ENCODE data around the gene P3H2. TPM values are rescaled to one million over a fixed set of nuclear protein-coding genes. Genes with fewer than 3 reads are reported as not detected.

The P3H2 gene
- total and polyA plus RNA-seq, 2 of the 4 experiments (the other 2 are of a cell fraction), result 54.7 to 64.3 TPM

GRCh38 chr3:190026154-190026553, 94.5 kb downstream of the P3H2 start:
- no peak overlapping the region; the same call in 1 of the 2 replicates for H3K23ac ChIP-seq (ENCODE audit: low read depth, low read length)
- H3K4ac ChIP-seq (ENCODE audit: low read depth, low read length), result peak overlapping the region; percentile 68; the same call in 1 of the 2 replicates
- peak overlapping the region in 1 of 2 experiments; percentile 37; a peak in 1 of 4 replicates for H4K8ac ChIP-seq (ENCODE audit: low read depth in 2 of 2, low read length in 2 of 2)
- H2AK9ac ChIP-seq (replicated peaks; ENCODE audit: low read depth, low read length, poor library complexity), result no peak overlapping the region
- 0 out of 2 replicates have a peak, but pooled peaks cover 6% of the 10 kb centered on the region for H3K9me1 ChIP-seq (ENCODE audit: insufficient read depth, low read length)
- H3K9ac ChIP-seq (ENCODE audit: low read depth, low read length), result no peak overlapping the region
- POLR2A ChIA-PET (ENCODE audit: unreplicated experiment), result no interaction called here
- peak overlapping the region; percentile 34 for H4K5ac ChIP-seq (ENCODE audit: low read depth, low read length)
- peak overlapping the region; percentile 31; the same call in 1 of the 2 replicates for H2AK5ac ChIP-seq (ENCODE audit: low read depth, low read length)
- no peak overlapping the region for H2AFZ ChIP-seq (replicated peaks; ENCODE audit: low read length, poor library complexity)
- WGBS, 2 experiments (ENCODE audit: extremely low coverage in 2 of 2, insufficient read length in 1 of 2), result 100% methylated on average over 4 of the region's 6 CpGs; no CpG with 5 or more reads in 1 of the 2 experiments
- H3K4me3 ChIP-seq (ENCODE audit: insufficient read depth, low read depth, low read length), result no peak overlapping the region
- TF ChIP-seq CEBPB (IDR thresholded peaks at IDR 0.05; ENCODE audit: low read depth, low read length) (no peak), FOS (IDR thresholded peaks at IDR 0.05; ENCODE audit: low read depth, low read length) (no peak), MAFK (IDR thresholded peaks at IDR 0.05; ENCODE audit: low read depth, low read length) (no peak), MXI1 (IDR thresholded peaks at IDR 0.05; ENCODE audit: borderline replicate concordance, low read depth, low read length) (no peak), POLR2A (IDR thresholded peaks at IDR 0.05; ENCODE audit: low read depth, low read length) (no peak), MAZ (IDR thresholded peaks at IDR 0.05; ENCODE audit: borderline replicate concordance, low read depth, low read length) (no peak), ELK1 (IDR thresholded peaks at IDR 0.05; ENCODE audit: borderline replicate concordance, low read depth, low read length) (no peak), RCOR1 (IDR thresholded peaks at IDR 0.05; ENCODE audit: insufficient replicate concordance, low read length) (no peak)
- H3K56ac ChIP-seq (ENCODE audit: extremely low read depth, insufficient read depth, low read length), result no peak overlapping the region
- peaks cover 7% of the 10 kb centered on the region; the same call in 1 of the 2 replicates for H3K4me1 ChIP-seq (ENCODE audit: control insufficient read depth, insufficient read depth, low read length)
- no peak overlapping the region for H2BK120ac ChIP-seq (ENCODE audit: low read depth, low read length)
- H2BK5ac ChIP-seq (ENCODE audit: low read depth, low read length, poor library complexity, severe bottlenecking), result peak overlapping the region; percentile 69
- CTCF ChIA-PET, result interaction anchor here (0.7 kb wide), 2 partner anchors 12 to 65 kb away, joined by 3 read pairs; no protein-coding TSS in a partner anchor
- H3K18ac ChIP-seq (ENCODE audit: low read depth, low read length), result no peak overlapping the region
- H3K14ac ChIP-seq (replicated peaks; ENCODE audit: low read depth, low read length), result peak overlapping the region; percentile 18
- no TSS peak for BruUV-seq (replicated peaks)
- no peak overlapping the region; the same call in 1 of the 2 replicates for H4K91ac ChIP-seq (ENCODE audit: insufficient read depth, low read depth, low read length)
- H2BK20ac ChIP-seq (ENCODE audit: low read depth, low read length), result no peak overlapping the region
- peaks cover 12 to 42% of the 10 kb centered on the region in 2 experiments for H3K79me1 ChIP-seq (ENCODE audit: low read depth in 1 of 2, low read length in 2 of 2)
- peak overlapping the region; percentile 70; the same call in 1 of the 3 replicates for H2BK15ac ChIP-seq (ENCODE audit: low read depth, low read length)
- H3K36me3 ChIP-seq (ENCODE audit: control insufficient read depth, insufficient read depth, low read length), result no peaks in the 10 kb centered on the region
- no peaks in the 10 kb centered on the region for H3K27me3 ChIP-seq (ENCODE audit: control insufficient read depth, insufficient read depth, low read length)
- in situ Hi-C loops (cut with MboI; ENCODE audit: low sequenced_read_pairs) (no loop called here), dilution Hi-C loops (cut with HindIII; ENCODE audit: low sequenced_read_pairs, unreplicated experiment) (no loop called here), intact Hi-C loops (cut with micrococcal nuclease) (no loop called here)
- ATAC-seq (ENCODE audit: low read depth) (no peak), DNase-seq (peak; percentile 52)
- H3K27ac ChIP-seq (ENCODE audit: insufficient read depth, low read length), result no peak overlapping the region; the same call in 1 of the 2 replicates
- no peaks in the 10 kb centered on the region for H4K20me1 ChIP-seq (ENCODE audit: insufficient read depth, low read length)
- peak overlapping the region; percentile 65; the same call in 1 of the 2 replicates for H3K4me2 ChIP-seq (ENCODE audit: low read depth, low read length)
- no peaks in the 10 kb centered on the region for H3K9me3 ChIP-seq (ENCODE audit: control insufficient read depth, insufficient read depth, low read length)

All from IMR-90 (cell line).